Neural cell (in vitro differentiated cells): Measurements from ENCODE around the gene EPHA4. TPM values are rescaled to one million over a fixed set of nuclear protein-coding genes. Genes with fewer than 3 reads are reported as not detected.
A peak's percentile ranks its signal among the peaks of the same experiment; 100 is the strongest.

Source experiments
- H2AFZ ChIP-seq: fragments of 200-600, 300-800 bp; sonication (generic), shearing (Covaris generic); 2 replicates; pipeline ENCODE4 v1.6.0; 2014; ENCODE audit warnings: low read depth, mild to moderate bottlenecking, antibody characterized with exemption, low read length, moderate library complexity
- H3F3A ChIP-seq: fragments of 200-600 bp; shearing (Covaris generic); 2 replicates; pipeline ENCODE4 v1.6.1; 2016; ENCODE audit warnings: mild to moderate bottlenecking, moderate library complexity, mixed read lengths, antibody characterized with exemption, low read length; ENCODE audit not compliant: insufficient read depth, poor library complexity, severe bottlenecking
- H3K27ac ChIP-seq: fragments of 200-600, 300-800 bp; sonication (generic), shearing (Covaris generic); 2 replicates; pipeline ENCODE4 v1.5.1; 2014; ENCODE audit warnings: mild to moderate bottlenecking, low read length, moderate library complexity
- H3K27me3 ChIP-seq: fragments of 300-800, 200-600 bp; sonication (generic), shearing (Covaris generic); 2 replicates; pipeline ENCODE4 v1.6.0; 2014; ENCODE audit warnings: mild to moderate bottlenecking, low read depth, low read length, moderate library complexity; ENCODE audit not compliant: insufficient read depth
- H3K36me3 ChIP-seq: fragments of 300-800, 200-600 bp; sonication (generic), shearing (Covaris generic); 2 replicates; pipeline ENCODE4 v1.5.1; 2014; ENCODE audit warnings: mild to moderate bottlenecking, antibody characterized with exemption, low read length, moderate library complexity; ENCODE audit not compliant: insufficient read depth
- H3K4me2 ChIP-seq: fragments of 300-800, 200-600 bp; sonication (generic), shearing (Covaris generic); 2 replicates; pipeline ENCODE4 v1.6.0; 2014; ENCODE audit warnings: mild to moderate bottlenecking, low read length
- H3K4me3 ChIP-seq: fragments of 300-800, 200-600 bp; sonication (generic), shearing (Covaris generic); 2 replicates; pipeline ENCODE4 v1.5.1; 2014; ENCODE audit warnings: mild to moderate bottlenecking, low read length, moderate library complexity
- H3K79me2 ChIP-seq: fragments of 200-600 bp; shearing (Covaris generic); replicated peaks from 2 replicates; pipeline ENCODE4 v1.6.0; 2014; ENCODE audit warnings: mild to moderate bottlenecking, low read length, moderate library complexity; ENCODE audit not compliant: insufficient read depth
- H3K9ac ChIP-seq: fragments of 300-800, 200-600 bp; sonication (generic), shearing (Covaris generic); 2 replicates; pipeline ENCODE4 v1.6.1; 2016; ENCODE audit warnings: mild to moderate bottlenecking, low read length, mixed read lengths
- H3K9me2 ChIP-seq: fragments of 200-600 bp; shearing (Covaris generic); 2 replicates; pipeline ENCODE4 v1.6.1; 2016; ENCODE audit warnings: mild to moderate bottlenecking, low read length, mixed read lengths; ENCODE audit not compliant: insufficient read depth
- H3K9me3 ChIP-seq: fragments of 200-600, 300-800 bp; sonication (generic), shearing (Covaris generic); 2 replicates; pipeline ENCODE4 v1.6.1; 2016; ENCODE audit warnings: mild to moderate bottlenecking, mixed run types, low read length, moderate library complexity, mixed read lengths
- H4K20me1 ChIP-seq: fragments of 200-600 bp; shearing (Covaris generic); 2 replicates; pipeline ENCODE4 v1.6.1; 2016; ENCODE audit warnings: mild to moderate bottlenecking, mixed run types; ENCODE audit not compliant: insufficient read depth
- CTCF ChIP-seq: fragments of 450-650 bp; IDR thresholded peaks from 2 replicates; pipeline ENCODE4 v1.5.1; 2014; ENCODE audit warnings: antibody characterized with exemption, mild to moderate bottlenecking, moderate library complexity; ENCODE audit not compliant: poor library complexity, severe bottlenecking
- EP300 ChIP-seq: fragments of 450-650 bp; conservative IDR thresholded peaks from 2 replicates; pipeline ENCODE4 v1.6.1; 2014; ENCODE audit warnings: antibody characterized with exemption, mild to moderate bottlenecking, moderate library complexity; ENCODE audit not compliant: poor library complexity, severe bottlenecking
- EZH2 ChIP-seq: fragments of 200-600, 300-800 bp; shearing (Covaris generic), sonication (generic); IDR thresholded peaks from 2 replicates; pipeline ENCODE4 v1.6.1; 2014; ENCODE audit warnings: antibody characterized with exemption, low read length, borderline replicate concordance, mild to moderate bottlenecking; ENCODE audit not compliant: insufficient read depth, poor library complexity, severe bottlenecking
- MXI1 ChIP-seq: fragments of 450-650 bp; conservative IDR thresholded peaks from 2 replicates; pipeline ENCODE4 v1.6.1; 2014; ENCODE audit warnings: antibody characterized with exemption, mild to moderate bottlenecking; ENCODE audit not compliant: poor library complexity, severe bottlenecking
- POLR2AphosphoS5 ChIP-seq: IDR thresholded peaks from 2 replicates; pipeline ENCODE4 v1.6.1; 2012
- RAD21 ChIP-seq: fragments of 450-650 bp; conservative IDR thresholded peaks from 2 replicates; pipeline ENCODE4 v1.6.1; 2014; ENCODE audit warnings: antibody characterized with exemption, mild to moderate bottlenecking, moderate library complexity
- REST ChIP-seq: IDR thresholded peaks from 2 replicates; pipeline ENCODE4 v1.6.1; 2012; ENCODE audit warnings: borderline replicate concordance
- SMC3 ChIP-seq: fragments of 450-650 bp; conservative IDR thresholded peaks from 2 replicates; pipeline ENCODE4 v1.6.1; 2014; ENCODE audit warnings: antibody characterized with exemption, mild to moderate bottlenecking, moderate library complexity; ENCODE audit not compliant: poor library complexity
- TAF1 ChIP-seq: IDR thresholded peaks from 2 replicates; pipeline ENCODE4 v1.6.1; 2012; ENCODE audit warnings: low read depth
- polyA plus RNA-seq: library from polyadenylated mRNA; depleted of rRNA; stranded (reverse); fragments of >200 nt; gene quantifications from 2 replicates; pipeline ENCODE4 v1.2.3, GENCODE V29; 2014

EPHA4 gene
- polyA plus RNA-seq, 1 donor from 2014 or later, result 71.1 TPM

DNA sequence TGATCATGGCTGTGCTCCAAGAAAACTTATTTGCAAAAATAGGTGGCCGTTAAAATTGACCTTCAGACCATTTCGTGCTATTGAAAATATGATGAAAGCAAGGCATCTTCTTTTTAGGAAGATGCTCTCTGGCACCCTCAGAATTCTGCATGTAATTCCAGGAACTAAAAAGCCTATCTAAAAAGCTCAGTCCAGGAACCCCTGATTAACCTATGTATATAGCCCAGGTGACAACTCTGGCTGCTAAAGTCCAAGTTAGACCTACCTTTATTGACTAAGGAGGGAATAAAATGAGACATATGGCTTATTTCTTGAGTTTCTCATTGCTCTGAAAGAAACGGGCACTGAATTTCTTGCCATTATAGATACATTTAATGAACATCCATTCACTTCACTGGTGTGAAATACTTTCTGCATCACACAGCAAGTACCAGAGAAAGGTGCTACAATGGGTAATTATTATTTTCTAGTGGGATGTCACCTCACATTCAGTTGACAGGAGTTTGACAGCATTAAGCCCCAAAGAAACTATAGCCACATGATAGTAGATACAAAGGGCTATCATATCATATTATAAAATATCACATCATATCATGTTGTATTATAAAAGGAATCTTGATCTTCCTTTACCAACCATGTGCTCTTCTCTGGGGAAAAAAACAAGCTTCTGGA lies 83.8 kb downstream of the EPHA4 start:
- peak; percentile 66 for TF ChIP-seq EP300
- TF ChIP-seq POLR2AphosphoS5, result peak; percentile 60
- no peak for TF ChIP-seq MXI1
- H3K4me3 ChIP-seq, result peak overlapping the region; percentile 9
- H2AFZ ChIP-seq, result no peak overlapping the region
- no peaks in the 10 kb centered on the region for H3F3A ChIP-seq
- no peak overlapping the region for H3K4me2 ChIP-seq
- no peak overlapping the region for H3K9ac ChIP-seq
- H3K9me3 ChIP-seq, result no peaks in the 10 kb centered on the region
- no peaks in the 10 kb centered on the region for H3K9me2 ChIP-seq
- H3K36me3 ChIP-seq, result no peaks in the 10 kb centered on the region
- H3K79me2 ChIP-seq, result peaks cover 77% of the 10 kb centered on the region
- H3K27me3 ChIP-seq, result no peaks in the 10 kb centered on the region
- H3K27ac ChIP-seq, result peak overlapping the region; percentile 22
- no peaks in the 10 kb centered on the region for H4K20me1 ChIP-seq

DNA sequence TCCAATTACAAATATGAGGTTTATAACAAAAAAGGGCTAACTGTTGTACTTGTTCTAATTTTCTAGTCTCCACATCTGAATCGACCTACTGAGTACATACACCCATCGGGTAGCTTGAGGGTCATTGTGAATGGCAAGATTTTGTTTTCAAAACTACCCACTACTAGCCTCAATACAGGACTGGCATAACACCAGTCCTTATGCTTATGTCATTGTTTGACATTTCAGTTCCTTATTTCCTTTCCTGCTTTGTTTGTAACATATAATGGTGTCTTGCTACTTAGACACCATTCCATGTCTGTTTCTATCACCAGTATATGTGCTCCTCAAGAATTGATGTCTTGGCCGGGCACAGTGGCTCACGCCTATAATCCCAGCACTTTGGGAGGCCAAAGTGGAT lies 86.0 kb downstream of the EPHA4 start:
- H3K27ac ChIP-seq, result no peak overlapping the region
- H3K4me2 ChIP-seq, result no peak overlapping the region
- H2AFZ ChIP-seq, result no peak overlapping the region
- no peak overlapping the region for H3K9ac ChIP-seq
- no peaks in the 10 kb centered on the region for H3K27me3 ChIP-seq
- H3K9me3 ChIP-seq, result no peaks in the 10 kb centered on the region
- H3K36me3 ChIP-seq, result no peaks in the 10 kb centered on the region
- H3K4me3 ChIP-seq, result no peak overlapping the region
- no peaks in the 10 kb centered on the region for H4K20me1 ChIP-seq
- TF ChIP-seq CTCF (no peak), SMC3 (no peak), EP300 (no peak), TAF1 (no peak), RAD21 (no peak), REST (no peak), MXI1 (no peak), POLR2AphosphoS5 (no peak), EZH2 (no peak)
- H3K9me2 ChIP-seq, result no peaks in the 10 kb centered on the region
- H3K79me2 ChIP-seq, result peaks cover 77% of the 10 kb centered on the region
- H3F3A ChIP-seq, result no peaks in the 10 kb centered on the region
